GM21528 (cell line): Measurements from ENCODE around the gene PRPF40B.
A peak's percentile ranks its signal among the peaks of the same experiment; 100 is the strongest.
"Not testable (repeated sequence)": the region's sequence is repeated elsewhere in the genome, so short reads cannot be mapped to it uniquely, and the experiment has no call there.

Source experiments
- ATAC-seq: cut with Tn5 transposase; IDR thresholded peaks from one replicate; pipeline ENCODE4 v1.9.1; 2021; ENCODE audit warnings: mild to moderate bottlenecking, moderate library complexity; ENCODE audit not compliant: unreplicated experiment, low FRiP score

Gene PRPF40B

GRCh38 chr12:49623142-49623904 lies at the start of gene PRPF40B:
TSS of gene PRPF40B (plus strand) at chr12:49623561. CDS start at chr12:49623591, 30 bp downstream.
- peak; percentile 71 for ATAC-seq

DNA sequence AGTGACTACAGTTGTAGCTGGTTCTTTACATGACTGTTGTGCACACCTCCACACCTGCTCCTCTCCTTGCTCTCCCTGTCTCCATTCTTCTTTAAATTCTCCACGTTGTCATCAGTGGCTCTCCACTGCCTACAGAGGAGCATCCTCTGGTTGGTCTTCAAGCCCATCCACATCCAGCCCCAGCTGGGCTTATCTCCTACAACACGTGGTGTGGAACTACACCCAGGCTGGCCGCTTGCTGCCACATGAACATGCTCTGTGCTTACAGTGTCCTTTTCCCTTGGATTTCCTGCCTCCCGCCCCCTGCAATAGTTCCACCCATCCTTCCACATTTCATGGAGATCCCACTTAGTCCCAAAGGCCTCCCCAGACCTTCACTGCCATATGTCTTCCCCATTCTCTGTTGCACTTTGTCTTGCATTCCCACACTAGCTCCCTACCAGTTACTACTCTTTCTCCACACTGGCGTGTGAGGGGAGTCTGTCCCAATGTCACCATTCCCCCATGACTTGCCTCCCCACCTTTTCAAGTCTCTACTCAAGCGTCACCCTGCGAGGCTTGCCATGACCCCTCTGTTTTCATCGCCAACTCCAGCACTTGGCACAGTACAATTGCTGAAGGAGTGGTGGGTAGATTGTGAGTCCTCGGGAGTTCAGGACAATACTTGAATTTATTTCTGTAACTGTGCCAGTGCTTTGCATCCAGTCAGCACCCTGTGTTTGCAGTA lies 45.6 kb upstream of the PRPF40B start:
- no peak for ATAC-seq

- no peak for ATAC-seq
These were observed 44.8 kb upstream of the PRPF40B start for GRCh38 chr12:49578471-49579112.

DNA sequence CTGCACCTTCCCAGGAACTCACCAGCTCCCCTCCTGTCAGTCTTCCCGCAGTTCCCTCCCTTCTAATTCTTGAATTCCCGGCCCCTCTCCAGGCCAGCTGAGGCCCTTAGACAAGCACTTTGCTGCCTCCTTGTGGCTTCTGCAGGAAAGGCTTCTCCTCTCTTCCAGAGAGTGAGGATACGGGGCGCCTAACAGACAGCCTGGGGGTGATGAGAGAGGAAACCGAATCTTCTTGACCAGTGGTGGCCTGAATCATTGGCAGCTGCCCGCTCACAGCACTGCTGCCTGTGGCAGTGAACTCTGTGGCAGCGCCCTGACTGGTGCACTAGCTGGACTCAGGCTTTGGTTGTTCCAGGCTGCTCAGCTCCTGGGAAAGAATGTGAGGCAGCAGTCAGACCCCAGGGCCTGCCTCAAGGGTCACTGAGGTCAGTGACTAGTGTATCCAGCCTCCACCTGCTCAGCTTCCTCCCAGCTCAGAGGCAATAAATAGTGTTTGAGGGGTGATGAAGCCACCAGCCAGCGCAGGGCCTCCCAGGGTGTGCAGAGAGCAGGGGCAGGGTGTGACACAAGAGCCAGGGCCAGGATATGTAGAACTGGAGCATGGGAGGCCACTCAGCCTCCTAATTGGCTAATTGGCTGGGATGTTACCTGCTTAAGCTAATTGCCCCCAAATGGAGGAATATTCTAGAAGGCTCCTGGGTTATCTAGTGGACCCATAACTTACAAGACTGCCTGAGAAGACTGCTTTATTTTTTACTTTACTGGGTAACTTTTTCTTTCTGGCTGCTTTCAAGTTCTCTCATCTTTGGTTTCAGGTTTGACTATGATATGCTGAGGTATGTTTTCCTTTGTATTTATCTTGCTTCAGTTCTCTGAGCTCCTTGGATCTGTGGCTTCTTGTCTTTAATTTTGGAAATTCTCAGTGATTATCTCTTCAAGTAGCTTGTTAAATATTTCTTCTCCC lies 42.5 kb upstream of the PRPF40B start:
- ATAC-seq: no peak

GRCh38 chr12:49582201-49582600 lies 41.2 kb upstream of the PRPF40B start:
- ATAC-seq: no peak

- no peak for ATAC-seq
These were observed 40.5 kb upstream of the PRPF40B start for GRCh38 chr12:49582850-49583249.

GRCh38 chr12:49583366-49584094 lies 39.8 kb upstream of the PRPF40B start:
- ATAC-seq: no peak

DNA sequence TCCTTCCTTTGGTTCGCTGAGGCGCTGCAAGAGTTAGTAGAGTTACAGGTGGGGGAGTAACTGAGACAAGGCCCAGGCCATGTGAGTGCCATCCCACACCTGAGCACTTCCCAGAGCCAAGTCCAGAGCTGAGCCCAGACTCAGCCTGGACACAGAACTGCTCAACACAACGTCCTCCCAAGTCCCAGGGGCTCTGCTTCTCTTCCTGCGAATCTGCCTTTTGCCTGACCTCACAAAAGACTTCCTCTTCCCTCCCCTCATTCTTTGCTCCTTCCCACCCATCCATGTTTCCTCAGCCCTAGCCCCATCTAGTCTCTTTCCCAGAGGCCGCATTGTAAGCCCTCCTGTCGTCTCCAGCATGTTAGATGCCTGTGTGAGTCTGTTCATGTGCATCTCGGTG lies 38.8 kb upstream of the PRPF40B start:
- ATAC-seq: no peak

- ATAC-seq: no peak
These were observed 37.6 kb upstream of the PRPF40B start for GRCh38 chr12:49585477-49586459.

- ATAC-seq: no peak
These were observed 36.0 kb upstream of the PRPF40B start for GRCh38 chr12:49587174-49587908.

DNA sequence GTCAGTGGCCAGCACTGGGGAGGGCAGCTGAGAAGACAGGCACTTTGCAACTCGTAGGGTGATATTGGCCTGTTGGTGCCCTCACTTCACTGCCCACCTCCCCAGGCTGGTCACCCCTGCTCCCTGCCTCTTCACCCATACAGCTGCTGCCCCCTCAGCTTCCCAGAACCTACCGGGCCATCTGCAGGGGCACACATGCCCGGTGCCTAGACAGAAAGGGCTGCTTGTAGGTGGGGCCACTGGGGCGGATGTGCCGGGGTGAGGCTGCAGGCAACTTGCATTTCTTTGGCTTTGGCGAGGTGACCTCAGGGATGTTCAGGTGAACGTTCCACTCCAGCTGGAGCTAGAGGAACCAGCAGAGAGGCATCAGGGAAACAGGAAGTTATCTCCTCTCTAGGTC lies 35.1 kb upstream of the PRPF40B start:
- ATAC-seq: no peak

GRCh38 chr12:49588721-49589516 lies 34.4 kb upstream of the PRPF40B start:
- ATAC-seq: no peak

DNA sequence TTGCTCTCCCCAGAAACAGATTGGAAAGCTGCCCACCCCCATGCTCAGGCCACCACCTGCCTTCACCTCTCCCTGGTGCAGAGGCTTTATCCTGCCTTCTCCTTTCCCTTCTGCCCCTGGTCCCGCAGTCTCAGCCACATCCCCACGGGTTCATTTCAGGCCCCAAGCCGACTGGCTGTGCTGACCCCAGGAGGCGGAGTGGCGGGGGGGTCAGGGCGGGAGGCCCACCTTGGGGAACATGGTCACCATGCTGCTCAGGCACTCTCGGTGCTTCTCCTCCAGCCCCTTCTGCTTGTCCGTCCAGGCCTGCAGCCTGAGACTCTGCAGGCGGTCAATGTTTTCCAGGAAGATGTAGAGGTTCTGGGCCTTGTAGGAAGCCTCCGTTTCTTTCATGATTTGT lies 24.8 kb upstream of the PRPF40B start:
- no peak for ATAC-seq

- ATAC-seq: no peak
These were observed 23.4 kb upstream of the PRPF40B start for GRCh38 chr12:49599961-49600360.

DNA sequence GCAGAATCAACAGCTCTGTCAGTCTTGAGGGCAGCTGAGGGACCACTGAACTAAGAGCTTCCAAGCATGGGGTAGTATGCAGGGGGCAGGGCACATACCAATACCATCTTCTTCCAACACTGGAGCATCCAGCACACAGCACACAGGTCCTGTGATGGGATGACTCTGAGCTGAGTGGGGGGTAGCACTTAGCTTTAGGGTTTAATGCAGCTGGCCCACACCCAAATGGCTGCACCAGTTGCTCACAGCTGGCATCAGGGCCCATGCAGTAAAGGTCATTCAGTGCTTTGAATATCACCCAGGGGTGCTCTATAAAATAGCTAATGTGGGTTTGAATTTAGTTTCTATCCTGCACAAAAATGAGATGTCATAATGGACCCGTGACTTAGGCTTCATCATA lies 19.6 kb upstream of the PRPF40B start:
- no peak for ATAC-seq

DNA sequence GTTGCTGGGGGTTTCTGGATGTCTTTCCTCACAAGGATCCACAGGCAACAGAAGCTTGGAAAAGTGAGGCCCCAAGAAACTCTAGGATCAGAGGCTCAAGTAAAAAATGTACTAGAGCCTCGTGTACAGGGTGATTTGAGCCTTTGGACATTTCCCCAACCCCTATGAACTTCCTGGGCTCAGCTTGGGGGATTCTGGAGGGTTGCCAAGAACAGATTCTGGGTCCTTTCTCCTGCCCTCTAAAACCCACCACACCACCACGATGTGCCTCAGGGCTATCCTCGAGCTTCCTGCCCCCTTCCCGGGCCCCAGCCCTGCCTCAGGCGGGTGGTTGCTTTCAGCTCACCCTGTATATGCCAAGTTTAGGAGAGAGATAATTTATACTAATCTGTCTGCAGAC lies 18.5 kb upstream of the PRPF40B start:
- no peak for ATAC-seq

DNA sequence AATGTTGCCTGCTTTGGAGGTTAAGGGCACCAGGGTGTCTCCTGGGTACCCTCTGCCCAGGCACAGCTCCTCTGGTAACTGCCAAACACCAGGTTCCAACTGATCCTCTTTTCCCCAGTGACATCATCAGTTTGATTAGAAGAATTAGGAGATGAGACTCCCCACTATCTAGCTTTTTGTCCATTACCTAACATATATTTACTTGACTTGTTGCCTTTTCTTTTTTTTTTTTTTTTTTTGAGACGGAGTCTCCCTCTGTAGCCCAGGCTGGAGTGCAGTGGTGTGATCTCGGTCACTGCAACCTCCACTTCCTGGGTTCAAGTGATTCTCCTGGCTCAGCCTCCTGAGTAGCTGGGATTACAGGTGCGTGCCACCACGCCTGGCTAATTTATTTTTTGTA lies 17.8 kb upstream of the PRPF40B start, which contains the start of gene FAM186B:
Gene FAM186B, minus strand, starts transcription at position 101 of the 400 bp plus-strand sequence. CDS start 162 bp downstream, outside the sequence.
- ATAC-seq: not testable (repeated sequence)
